Epithelial cell of prostate (primary cell): ENCODE data around the gene ARHGAP29.
A peak's percentile ranks its signal among the peaks of the same experiment; 100 is the strongest.
"Not testable (repeated sequence)": the region's sequence is repeated elsewhere in the genome, so short reads cannot be mapped to it uniquely, and the experiment has no call there.

Experiments used
- DNase-seq: peaks from one replicate; pipeline ENCODE4 v3.0.0-alpha.2; 2011; ENCODE audit warnings: low read depth, low spot score
- H3K27ac ChIP-seq: fragments of 450-650 bp; 2 replicates; pipeline ENCODE4 v1.5.1; 2017; ENCODE audit warnings: mild to moderate bottlenecking

ARHGAP29 gene

DNA sequence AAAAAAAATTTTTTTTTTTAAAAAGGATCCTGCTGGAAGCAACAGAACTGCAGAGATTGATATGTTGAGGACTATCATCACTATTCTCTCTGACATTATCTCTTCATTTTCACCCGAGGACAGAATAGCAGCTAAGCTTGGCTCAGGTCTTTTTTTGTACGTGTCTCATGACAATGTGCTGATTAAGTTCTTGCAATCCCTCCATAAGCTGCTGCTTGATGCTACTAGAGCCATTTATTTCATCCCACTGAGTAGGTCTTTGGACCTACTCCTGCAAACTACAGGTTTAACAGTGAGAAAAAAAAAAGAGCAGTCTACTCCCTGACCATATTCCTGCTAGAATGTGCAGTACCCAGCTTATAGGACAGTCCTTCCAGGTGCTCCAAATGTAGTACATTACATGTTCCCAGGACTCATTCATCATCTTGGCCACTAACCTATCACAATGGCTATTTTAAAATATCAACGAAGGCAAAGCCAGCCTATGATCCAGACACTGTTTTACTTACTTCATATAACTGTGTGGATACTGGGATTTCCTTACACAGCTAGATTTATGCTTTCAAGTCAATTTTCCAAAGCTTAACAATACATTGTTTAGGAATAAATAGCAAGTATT lies 54.1 kb downstream of the ARHGAP29 start:
- DNase-seq, result no peak

DNA sequence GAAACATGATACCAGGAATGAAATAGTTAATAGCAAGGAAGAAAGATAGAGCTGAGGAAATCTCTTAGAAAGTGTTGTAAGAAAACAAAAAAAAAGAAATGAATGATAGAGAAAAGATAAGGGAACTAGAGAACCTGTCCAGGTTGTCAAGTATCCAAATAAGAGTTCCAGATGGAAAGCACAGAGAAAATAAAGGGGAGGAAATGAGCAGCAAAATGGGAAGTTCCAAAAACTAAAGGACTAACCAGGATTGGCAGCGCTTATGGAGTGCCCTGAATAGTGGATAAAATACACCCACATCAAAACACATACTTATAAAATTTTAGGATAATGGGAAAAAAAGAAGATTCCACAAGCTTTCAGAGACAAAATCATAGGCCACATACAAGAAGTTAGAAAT lies 55.2 kb downstream of the ARHGAP29 start:
- no peak for DNase-seq

More for the DNA sequence above, 54.1 kb downstream of the ARHGAP29 start:
- H3K27ac ChIP-seq, result no peak overlapping the region

DNA sequence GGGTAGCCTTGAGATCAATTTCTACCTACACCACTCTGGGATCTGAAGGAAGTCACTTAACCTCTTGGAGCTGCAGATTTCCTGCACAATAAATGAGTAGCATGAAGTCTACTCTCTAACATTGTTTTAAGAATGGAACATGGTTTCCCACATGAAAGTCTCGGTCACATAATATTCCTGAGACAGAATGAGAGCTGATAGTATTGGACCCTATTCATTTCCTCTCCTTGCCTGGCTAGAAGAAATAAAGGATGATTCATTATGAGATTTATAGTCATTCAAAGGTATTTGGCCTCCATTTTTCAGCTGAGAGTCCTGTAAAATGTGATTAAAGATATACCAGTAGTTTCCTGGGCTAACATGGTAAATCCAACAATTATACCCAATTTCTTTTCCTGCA lies 56.7 kb downstream of the ARHGAP29 start:
- peak overlapping the region; percentile 28 for H3K27ac ChIP-seq
- no peak for DNase-seq

More for the DNA sequence above, 55.2 kb downstream of the ARHGAP29 start:
- H3K27ac ChIP-seq, result peak overlapping the region; percentile 15

DNA sequence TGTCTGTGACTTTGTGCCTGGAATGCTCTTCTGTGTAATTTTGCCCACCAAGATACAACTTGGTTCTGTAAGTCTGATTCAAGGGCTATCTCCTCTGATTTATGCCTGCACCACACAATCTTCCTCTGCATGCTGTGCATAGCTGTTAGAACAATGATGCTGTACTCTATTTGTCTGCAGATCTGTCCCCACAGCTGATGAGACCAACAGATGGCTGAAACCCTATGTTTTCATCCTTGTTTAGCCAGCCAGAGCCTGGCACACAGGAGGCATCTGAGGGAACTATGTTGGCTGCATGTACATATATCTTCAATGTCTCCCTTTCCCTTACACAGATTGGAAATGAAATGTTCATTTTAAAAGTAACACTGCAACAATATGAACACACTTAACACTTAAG lies 58.5 kb downstream of the ARHGAP29 start:
- no peak for DNase-seq
- H3K27ac ChIP-seq, result no peak overlapping the region

DNA sequence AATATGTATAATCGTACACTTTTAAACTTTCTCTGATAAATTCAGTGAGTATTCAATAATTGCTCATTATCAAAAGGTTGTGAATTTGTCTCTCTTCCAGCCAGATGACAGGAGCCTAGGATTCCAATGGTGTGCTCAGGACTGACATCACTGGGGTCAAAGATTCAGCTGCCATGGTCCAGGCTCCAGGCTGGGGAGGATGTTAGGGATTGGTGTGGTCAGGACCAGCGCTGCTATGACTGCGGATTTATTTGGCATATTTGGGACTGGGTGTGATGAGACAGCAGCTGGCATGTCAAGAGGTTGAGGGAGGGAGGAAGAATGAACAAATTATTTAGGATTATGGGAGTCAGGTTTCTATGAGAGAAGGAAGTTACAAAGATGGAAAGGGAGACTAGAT lies 68.3 kb downstream of the ARHGAP29 start:
- H3K27ac ChIP-seq, result no peak overlapping the region
- no peak for DNase-seq

DNA sequence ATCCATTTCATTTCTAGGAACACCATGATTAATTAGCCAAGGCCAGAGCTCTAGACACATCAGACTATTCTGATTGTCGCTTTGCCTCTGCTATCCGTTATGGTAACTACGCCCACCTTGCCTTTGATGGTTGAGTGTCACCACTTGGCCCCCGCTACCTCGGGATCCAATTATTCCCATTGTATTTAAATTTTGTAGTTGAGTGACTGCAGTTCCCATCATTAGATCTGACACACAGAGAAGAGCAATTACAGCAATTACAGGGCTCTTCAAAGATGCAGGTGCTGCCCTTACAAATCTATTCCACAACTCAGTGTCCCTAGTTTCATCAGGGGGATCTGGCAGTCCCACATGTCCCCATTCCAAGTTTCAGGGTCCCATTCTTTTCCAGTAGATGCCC lies 71.5 kb downstream of the ARHGAP29 start:
- H3K27ac ChIP-seq, result no peak overlapping the region
- DNase-seq, result no peak

DNA sequence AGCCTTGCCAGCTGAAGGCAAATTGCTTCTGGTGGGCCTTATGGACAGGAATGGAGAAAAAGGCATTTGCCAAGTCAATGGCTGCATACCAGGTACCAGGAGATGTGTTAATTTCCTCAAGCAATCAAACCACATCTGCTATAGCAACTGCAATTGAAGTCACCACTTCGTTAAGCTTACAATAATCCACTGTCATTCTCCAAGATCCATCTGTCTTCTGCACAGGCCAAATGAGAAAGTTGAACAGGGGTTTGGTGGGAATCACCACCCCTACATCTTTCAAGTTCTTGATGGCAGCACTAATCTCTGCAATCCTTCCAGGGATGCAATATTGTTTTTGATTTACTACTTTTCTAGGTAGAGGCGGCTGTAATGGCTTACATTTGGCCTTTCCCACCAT lies 72.5 kb downstream of the ARHGAP29 start:
- H3K27ac ChIP-seq, DNase-seq: not testable (repeated sequence)

DNA sequence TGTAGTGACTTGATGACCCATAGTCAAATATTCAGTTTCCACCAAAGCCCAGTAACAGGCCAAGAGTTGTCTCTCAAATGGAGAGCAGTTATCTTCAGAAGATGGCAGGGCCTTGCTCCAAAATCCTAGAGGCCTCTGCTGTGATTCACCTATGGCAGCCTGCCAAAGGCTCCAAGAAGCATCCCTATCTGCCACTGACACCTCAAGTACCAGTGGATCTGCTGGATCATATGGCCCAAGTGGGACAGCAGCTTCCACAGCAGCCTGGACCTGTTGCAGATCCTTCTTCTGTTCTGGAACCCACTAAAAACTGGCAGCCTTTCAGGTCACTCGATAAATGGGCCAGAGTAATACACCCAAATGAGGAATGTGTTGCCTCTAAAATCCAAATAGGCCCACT lies 73.3 kb downstream of the ARHGAP29 start:
- not testable (repeated sequence) for H3K27ac ChIP-seq, DNase-seq

DNA sequence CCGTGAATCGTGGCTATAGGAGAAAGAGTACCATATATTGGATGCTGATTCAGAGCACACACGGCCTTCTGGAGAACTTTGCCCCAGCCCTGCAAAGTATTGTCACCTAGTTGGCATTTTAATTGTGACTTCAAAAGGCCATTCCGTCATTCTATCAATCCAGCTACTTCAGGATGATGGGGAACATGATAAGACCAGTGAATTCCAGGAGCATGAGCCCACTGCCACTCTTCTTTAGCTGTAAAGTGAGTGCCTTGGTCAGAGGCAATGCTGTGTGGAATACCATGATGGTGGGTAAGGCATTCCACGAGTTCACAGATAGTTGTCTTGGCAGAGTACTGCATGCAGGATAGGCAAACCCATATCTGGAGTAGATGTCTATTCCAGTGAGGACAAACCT lies 74.1 kb downstream of the ARHGAP29 start:
- H3K27ac ChIP-seq, DNase-seq: not testable (repeated sequence)

DNA sequence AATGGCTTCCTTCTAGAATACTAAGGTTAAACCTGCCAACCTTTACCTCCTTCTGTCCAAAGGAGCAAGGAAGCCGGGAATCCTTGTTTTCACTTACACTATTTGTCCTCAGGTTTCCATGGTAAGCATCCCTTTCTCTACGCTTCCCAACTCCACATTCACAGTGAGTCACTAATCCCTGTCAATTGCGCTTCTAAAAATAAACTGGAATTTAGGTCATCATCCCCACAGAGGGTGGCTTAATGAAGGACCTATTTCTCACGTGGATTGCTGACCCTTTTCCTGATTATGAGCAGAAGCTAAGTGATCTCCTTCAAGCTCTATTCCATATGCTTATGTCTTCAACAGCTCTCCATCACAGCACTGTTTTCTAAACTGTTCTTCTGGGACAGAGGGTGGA lies 76.6 kb downstream of the ARHGAP29 start:
- no peak for DNase-seq
- no peak overlapping the region for H3K27ac ChIP-seq

DNA sequence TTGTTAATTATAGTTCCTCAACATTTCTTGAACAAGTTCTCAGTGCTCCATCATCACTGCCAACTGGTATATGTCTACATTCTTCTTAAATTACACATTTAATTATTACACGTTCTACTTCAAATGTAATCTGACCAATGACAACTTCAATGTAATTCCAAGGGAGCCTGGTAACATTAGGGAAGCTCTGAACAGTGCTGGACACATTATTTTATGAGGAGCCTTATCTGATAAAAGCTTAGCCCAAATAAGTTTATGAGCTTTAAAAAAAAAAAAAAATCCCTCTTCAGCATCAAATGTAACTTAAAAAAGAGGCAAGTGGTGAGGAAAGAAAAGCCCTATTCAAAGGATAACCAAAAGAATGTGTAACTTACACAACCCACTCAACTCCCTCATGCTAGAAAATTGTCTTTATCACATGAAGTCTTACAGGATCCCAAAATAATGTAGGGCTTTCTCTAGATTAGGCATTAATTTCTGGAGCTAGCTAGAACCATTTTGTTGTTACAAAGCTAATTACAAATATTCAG lies 81.2 kb downstream of the ARHGAP29 start:
- H3K27ac ChIP-seq, result no peak overlapping the region
- no peak for DNase-seq

DNA sequence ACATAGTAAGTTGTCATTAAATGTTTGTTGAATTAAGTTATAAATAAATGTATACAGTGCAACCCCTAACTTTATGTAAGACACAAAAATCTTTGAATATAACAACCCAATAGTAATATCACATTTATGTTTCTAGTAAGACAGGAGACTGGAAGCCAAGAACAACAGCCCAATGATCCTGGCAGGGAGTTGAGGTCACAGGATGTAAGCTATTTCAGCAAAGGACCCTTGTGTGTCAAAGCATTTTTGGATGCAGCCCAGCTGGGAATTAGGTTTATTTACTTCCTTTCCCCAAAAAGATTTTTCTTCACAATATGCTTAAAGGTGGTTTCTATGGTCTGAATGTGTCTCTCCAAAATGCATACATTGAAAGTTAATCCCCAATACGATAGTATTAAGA lies 82.4 kb downstream of the ARHGAP29 start:
- DNase-seq, result no peak
- no peak overlapping the region for H3K27ac ChIP-seq

DNA sequence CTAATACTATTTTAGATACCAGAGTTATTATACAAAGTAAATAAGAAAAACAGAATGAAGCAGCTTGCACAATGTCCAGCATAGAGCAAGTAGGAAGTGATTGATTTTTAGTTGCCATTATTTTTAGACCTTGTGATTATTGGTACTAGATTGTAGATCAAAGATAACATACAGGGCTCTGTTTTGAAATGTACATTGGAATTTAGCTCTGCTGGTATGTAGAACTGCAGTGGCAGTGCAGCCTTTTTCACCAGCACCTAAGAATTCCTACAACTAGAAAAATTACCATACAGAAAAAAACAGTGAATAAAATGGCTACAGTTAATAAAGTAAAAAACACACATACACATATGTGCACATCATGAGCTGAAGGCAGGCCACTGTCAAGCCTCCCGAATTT lies 84.3 kb downstream of the ARHGAP29 start:
- no peak for DNase-seq
- no peak overlapping the region for H3K27ac ChIP-seq

DNA sequence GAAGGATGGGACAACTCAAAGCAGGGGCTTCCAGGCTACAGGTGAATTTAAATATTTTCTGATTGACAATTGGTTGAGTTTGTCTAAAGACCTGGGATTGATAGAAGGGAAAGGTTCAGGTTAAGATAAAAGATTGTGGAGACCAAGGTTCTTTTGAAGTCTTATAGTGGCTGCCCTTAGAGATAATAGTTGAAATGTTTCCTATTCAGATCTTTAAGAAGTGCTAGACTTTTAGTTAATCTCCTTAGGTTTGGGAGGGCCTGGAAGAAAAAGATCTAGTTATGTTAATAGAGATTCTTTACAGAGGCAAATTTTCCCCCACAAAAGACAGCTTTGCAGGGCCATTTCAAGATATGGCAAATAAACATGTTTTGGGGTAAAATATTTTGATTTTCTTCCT lies 88.2 kb downstream of the ARHGAP29 start:
- not testable (repeated sequence) for H3K27ac ChIP-seq

DNA sequence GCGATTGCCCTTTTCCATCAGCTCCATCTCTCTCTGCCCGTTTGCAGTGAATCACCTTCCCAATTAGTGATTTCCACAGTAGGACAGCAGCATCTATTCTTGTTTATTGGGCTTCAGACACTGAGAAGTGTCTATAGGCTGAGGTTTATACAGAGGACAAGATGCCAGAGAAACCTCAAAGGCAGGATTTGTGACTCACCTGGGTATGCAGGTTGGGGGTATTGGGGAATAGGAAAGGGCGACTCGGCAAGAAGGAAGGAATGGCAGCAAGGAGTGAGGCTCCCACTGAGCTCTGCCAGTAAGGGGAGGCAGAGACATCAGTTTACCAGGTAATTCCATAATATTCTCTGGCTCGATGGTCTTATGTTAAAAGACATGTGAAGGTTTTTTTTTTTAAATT lies 91.1 kb downstream of the ARHGAP29 start:
- no peak for DNase-seq
- H3K27ac ChIP-seq, result no peak overlapping the region

More for the DNA sequence above, 88.2 kb downstream of the ARHGAP29 start:
- not testable (repeated sequence) for DNase-seq

DNA sequence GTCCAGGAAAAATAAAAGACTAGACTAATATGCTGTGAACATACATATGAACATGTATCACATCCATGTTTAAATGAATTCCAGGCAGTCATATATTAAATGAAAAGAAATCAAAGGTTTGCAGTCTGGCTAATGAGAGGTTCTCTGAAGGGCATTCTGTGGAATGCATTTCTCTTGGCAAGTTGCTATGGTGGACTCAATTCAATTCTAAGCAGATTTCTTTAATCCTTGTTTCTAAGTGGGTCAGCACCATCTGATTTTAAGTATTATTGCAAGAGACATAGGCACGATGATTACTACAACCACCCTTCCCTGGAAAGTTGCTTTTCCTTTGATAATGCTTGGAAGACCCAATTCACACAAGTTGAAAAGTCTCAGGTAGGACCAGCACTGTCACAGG lies 92.5 kb downstream of the ARHGAP29 start:
- DNase-seq, result no peak

DNA sequence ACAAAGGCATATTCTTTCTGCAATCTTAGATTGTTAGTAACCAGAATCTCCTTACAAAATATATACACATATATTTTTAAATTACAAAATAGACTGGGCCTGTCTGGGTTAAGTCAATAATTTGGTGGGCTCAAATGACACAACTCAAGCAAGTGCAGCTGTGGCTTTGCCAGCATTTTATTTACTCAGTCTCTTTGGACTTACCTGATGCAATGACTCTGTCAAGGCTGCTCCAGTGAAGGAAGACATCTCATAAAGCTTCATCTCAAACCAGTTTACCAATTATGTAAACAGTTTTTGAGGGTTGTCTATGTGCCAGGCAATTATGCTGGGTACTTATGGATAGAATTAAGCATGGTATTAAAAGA lies 93.6 kb downstream of the ARHGAP29 start:
- DNase-seq, result no peak
- H3K27ac ChIP-seq, result no peak overlapping the region

More for the DNA sequence above, 92.5 kb downstream of the ARHGAP29 start:
- no peak overlapping the region for H3K27ac ChIP-seq

DNA sequence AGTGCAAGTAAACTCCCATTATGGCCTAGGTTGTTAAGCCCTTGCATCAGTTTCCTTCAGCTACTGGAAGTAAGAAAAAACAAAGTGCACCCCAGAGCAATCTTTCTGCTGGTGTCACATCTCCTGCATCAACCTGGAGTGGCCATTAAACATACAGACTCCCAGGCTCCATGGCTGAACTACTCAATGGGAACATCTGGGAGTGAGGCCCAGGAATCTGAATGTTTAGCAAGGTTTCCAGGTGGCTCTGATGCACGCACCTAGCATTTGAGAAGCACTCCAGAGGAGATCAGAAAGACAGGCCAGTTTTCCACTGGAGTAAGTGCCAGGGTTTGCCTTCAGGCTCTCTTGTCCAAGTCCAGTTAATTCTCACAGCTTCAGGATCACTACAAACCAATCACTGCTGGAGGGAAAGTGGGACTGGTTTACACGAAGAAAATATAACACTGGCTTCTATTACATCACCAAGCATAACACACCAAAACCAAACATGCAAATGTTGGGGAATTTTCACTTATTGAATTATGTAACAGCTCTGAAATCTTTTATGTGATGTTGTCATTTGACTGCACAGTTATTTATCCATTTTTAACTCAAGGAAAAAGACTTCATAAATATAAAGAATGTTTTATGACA lies 94.1 kb downstream of the ARHGAP29 start:
- H3K27ac ChIP-seq, result no peak overlapping the region
- no peak for DNase-seq

DNA sequence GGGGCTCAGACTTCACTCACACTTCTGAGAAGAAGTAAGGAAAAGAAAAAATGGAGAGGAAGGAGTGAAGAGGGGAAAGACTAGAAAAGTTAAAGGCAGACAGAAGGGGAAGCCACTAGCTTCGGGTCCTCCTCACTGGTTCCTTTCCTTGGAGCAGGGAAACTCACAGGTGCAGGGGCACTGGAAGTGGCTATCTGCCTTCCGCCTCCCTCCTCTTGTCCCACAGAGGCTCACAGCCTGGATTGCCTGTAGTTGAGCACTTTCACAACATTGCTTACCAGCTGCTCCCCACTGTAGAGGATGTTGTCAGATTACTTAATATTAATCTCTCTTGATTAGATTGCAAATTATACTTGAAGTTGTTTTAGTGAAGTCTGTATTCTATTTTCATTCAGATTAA lies 94.8 kb downstream of the ARHGAP29 start:
- no peak overlapping the region for H3K27ac ChIP-seq

DNA sequence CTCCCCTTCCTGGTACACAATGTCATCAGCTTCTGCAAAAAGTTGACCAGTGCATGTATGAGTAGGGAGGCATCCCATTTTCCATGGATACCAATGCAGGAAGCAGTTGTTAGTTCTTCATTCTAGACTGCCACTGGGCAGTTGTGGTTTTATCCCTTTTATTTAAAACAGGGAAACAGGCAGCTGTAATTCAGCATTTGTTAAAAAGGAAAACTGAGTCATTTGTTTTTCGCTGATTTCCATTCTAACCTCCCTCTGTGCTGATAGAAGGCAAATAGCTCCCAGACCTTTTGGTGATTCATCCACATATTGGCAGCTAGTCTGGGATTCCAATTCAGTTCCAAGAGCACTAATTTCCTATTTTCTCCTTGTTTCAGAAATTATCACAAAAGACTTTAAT lies 95.4 kb downstream of the ARHGAP29 start:
- no peak overlapping the region for H3K27ac ChIP-seq
- no peak for DNase-seq

More for the DNA sequence above, 94.8 kb downstream of the ARHGAP29 start:
- DNase-seq, result no peak

DNA sequence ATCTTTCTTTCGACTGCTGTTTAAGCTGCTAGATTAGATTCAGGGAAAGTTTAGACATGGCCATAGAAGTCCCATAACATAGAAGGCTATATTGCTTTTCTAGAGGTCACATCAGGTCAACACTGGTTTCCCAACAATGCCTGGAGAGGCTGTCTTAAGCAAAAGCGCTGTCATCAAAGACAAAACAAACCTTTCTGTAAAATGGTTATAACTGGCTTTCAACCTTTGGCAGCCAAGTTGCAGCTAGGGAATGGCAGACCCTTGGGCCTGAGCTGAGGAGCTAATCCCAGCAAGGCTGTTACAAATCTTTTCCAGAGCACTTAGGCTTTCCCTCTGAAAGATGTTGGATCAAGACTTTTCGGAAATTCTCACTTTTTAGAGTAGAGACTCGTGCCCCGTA lies 105.3 kb downstream of the ARHGAP29 start:
- DNase-seq, result no peak
- no peak overlapping the region for H3K27ac ChIP-seq
